ENCODE data around the gene ATG2A. TPM values are rescaled to one million over a fixed set of nuclear protein-coding genes. Genes with fewer than 3 reads are reported as not detected.

Gene ATG2A
- total RNA-seq, 4 donors from 2014 or later: 20.3 to 34.8 (median 22.2) TPM

GRCh38 chr11:64903291-64903833 is 13.6 kb downstream of the ATG2A start:
- TF ChIP-seq CTCF (IDR thresholded peaks at IDR 0.05): no peak
- ATAC-seq (ENCODE audit: low FRiP score) (no peak), DNase-seq (ENCODE audit: low spot score) (no peak)

GRCh38 chr11:64902102-64902900 is 14.7 kb downstream of the ATG2A start:
- ATAC-seq (ENCODE audit: low FRiP score) (no peak), DNase-seq (ENCODE audit: low spot score) (no peak)
- TF ChIP-seq CTCF (IDR thresholded peaks at IDR 0.05): no peak

GRCh38 chr11:64900774-64901173 is 16.2 kb downstream of the ATG2A start:
- DNase-seq (ENCODE audit: low spot score): no peak
- no peak for TF ChIP-seq CTCF (IDR thresholded peaks at IDR 0.05)
- ATAC-seq (ENCODE audit: low FRiP score): no peak

- TF ChIP-seq CTCF (IDR thresholded peaks at IDR 0.05): no peak
- ATAC-seq (ENCODE audit: low FRiP score): peak; percentile 21
Measured at GRCh38 chr11:64900263-64900678, 16.7 kb downstream of the ATG2A start.

GRCh38 chr11:64898541-64898940 is 18.5 kb downstream of the ATG2A start:
- ATAC-seq (ENCODE audit: low FRiP score) (no peak), DNase-seq (ENCODE audit: low spot score) (no peak)
- no peak for TF ChIP-seq CTCF (IDR thresholded peaks at IDR 0.05)

More at GRCh38 chr11:64900263-64900678, 16.7 kb downstream of the ATG2A start:
- no peak for DNase-seq (ENCODE audit: low spot score)

- ATAC-seq (ENCODE audit: low FRiP score) (no peak), DNase-seq (ENCODE audit: low spot score) (no peak)
- no peak for TF ChIP-seq CTCF (IDR thresholded peaks at IDR 0.05)
Measured at GRCh38 chr11:64898076-64898445, 18.9 kb downstream of the ATG2A start.

Measured in omental fat pad (tissue), 4 donors.